ENCODE measurements around the gene PHGDH.

DNA sequence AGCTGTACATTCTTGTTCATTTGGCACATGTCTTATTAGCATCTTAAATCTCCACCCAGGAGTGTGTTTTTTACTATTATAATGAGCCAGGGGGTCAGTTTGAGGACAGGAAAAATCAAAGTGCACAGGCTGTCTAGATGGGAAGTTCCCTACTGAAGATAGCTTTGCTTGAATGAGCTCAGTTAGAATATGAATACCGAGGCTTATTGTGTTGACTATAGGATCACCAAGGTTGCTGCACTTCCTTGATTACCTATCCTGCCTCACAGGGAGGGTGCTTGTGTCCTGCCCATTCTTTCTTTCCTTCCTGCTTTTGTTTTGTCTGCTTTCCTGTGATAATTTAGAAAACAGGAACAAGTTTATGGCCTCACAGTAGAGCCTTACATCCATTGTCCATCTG lies 16.3 kb downstream of the PHGDH start:
- TF ChIP-seq, protein P1, sequence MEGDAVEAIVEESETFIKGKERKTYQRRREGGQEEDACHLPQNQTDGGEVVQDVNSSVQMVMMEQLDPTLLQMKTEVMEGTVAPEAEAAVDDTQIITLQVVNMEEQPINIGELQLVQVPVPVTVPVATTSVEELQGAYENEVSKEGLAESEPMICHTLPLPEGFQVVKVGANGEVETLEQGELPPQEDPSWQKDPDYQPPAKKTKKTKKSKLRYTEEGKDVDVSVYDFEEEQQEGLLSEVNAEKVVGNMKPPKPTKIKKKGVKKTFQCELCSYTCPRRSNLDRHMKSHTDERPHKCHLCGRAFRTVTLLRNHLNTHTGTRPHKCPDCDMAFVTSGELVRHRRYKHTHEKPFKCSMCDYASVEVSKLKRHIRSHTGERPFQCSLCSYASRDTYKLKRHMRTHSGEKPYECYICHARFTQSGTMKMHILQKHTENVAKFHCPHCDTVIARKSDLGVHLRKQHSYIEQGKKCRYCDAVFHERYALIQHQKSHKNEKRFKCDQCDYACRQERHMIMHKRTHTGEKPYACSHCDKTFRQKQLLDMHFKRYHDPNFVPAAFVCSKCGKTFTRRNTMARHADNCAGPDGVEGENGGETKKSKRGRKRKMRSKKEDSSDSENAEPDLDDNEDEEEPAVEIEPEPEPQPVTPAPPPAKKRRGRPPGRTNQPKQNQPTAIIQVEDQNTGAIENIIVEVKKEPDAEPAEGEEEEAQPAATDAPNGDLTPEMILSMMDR (IDR thresholded peaks at IDR 0.05; ENCODE audit: insufficient read depth, low read length): no peak
- TF ChIP-seq, protein P2, sequence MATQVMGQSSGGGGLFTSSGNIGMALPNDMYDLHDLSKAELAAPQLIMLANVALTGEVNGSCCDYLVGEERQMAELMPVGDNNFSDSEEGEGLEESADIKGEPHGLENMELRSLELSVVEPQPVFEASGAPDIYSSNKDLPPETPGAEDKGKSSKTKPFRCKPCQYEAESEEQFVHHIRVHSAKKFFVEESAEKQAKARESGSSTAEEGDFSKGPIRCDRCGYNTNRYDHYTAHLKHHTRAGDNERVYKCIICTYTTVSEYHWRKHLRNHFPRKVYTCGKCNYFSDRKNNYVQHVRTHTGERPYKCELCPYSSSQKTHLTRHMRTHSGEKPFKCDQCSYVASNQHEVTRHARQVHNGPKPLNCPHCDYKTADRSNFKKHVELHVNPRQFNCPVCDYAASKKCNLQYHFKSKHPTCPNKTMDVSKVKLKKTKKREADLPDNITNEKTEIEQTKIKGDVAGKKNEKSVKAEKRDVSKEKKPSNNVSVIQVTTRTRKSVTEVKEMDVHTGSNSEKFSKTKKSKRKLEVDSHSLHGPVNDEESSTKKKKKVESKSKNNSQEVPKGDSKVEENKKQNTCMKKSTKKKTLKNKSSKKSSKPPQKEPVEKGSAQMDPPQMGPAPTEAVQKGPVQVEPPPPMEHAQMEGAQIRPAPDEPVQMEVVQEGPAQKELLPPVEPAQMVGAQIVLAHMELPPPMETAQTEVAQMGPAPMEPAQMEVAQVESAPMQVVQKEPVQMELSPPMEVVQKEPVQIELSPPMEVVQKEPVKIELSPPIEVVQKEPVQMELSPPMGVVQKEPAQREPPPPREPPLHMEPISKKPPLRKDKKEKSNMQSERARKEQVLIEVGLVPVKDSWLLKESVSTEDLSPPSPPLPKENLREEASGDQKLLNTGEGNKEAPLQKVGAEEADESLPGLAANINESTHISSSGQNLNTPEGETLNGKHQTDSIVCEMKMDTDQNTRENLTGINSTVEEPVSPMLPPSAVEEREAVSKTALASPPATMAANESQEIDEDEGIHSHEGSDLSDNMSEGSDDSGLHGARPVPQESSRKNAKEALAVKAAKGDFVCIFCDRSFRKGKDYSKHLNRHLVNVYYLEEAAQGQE (IDR thresholded peaks at IDR 0.05; ENCODE audit: insufficient replicate concordance, low read depth): no peak

All from HL-60 (cell line).